Measurements from ENCODE around the gene ZNF485.
"Not testable (repeated sequence)": the region's sequence is repeated elsewhere in the genome, so short reads cannot be mapped to it uniquely, and the experiment has no call there.

The ZNF485 gene

DNA sequence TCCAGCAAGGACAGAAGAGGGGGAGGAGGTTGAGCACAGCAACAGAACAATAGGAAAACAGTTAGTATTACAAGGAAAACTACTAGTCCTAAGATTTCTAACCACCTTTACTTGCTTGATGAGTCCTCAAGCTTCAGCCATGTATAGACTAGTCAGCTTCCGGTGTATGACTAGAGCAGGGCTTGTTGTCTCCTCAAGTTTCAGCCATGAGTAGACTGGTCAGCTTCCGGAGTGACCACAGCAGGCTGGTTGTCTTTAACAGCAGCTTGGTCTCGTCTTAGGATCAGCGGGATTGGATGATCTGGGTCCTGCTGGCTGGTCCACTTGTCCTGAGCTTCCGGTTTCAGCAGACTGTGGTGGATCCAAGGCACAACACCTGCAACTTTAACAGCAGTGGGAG lies 21.2 kb upstream of the ZNF485 start:
- no peaks in the 10 kb centered on the region for H3K9me3 ChIP-seq
- no peaks in the 10 kb centered on the region for H3K4me1 ChIP-seq (ENCODE audit: control insufficient read depth in 1 of 2, insufficient read depth in 1 of 2, low read depth in 1 of 2, low read length in 1 of 2)
- H3K36me3 ChIP-seq: no peaks in the 10 kb centered on the region
- H3K27me3 ChIP-seq: no peaks in the 10 kb centered on the region
- TF ChIP-seq, protein P1, sequence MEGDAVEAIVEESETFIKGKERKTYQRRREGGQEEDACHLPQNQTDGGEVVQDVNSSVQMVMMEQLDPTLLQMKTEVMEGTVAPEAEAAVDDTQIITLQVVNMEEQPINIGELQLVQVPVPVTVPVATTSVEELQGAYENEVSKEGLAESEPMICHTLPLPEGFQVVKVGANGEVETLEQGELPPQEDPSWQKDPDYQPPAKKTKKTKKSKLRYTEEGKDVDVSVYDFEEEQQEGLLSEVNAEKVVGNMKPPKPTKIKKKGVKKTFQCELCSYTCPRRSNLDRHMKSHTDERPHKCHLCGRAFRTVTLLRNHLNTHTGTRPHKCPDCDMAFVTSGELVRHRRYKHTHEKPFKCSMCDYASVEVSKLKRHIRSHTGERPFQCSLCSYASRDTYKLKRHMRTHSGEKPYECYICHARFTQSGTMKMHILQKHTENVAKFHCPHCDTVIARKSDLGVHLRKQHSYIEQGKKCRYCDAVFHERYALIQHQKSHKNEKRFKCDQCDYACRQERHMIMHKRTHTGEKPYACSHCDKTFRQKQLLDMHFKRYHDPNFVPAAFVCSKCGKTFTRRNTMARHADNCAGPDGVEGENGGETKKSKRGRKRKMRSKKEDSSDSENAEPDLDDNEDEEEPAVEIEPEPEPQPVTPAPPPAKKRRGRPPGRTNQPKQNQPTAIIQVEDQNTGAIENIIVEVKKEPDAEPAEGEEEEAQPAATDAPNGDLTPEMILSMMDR (IDR thresholded peaks at IDR 0.05): no peak
- no peak overlapping the region for H3K27ac ChIP-seq
- H3K4me3 ChIP-seq (ENCODE audit: low read depth in 1 of 2, low read length in 1 of 2): no peak overlapping the region

DNA sequence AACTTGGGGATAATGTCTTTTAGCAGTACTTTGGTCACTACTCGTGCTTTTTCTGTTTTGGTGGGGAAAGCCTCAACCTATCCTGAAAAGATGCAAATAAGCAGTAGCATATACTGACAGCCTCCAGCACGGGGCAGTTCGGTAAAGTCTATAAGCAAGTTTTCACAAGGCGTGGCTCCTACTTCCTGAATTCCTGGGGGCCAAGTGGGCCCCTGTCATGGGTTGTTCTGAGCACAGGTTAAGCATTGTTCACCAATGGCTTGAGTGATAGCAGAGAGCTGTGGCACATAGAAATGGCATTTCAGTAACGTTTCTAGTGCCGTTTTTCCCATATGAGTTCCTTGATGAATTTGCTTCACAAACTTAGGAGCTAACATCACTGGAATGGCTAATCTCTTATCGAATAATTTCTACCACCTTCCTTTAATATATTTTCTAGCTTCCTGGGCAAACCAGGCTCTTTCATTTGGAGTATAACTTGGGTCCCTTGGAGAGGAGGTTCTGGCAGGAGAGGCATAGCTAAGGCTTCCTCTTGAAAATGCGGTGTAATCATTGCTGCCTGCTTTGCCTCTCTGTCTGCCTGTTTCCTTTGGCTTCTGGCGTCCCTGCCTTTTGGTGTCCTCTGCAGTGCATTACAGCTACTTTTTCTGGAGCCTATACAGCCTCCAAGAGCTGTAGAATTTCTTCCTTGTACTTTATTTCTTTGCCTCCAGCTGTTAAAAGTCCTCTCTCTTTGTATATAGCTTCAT lies 20.1 kb upstream of the ZNF485 start:
- H3K4me3 ChIP-seq (ENCODE audit: low read depth in 1 of 2, low read length in 1 of 2): no peak overlapping the region
- H3K27me3 ChIP-seq: no peaks in the 10 kb centered on the region
- no peak overlapping the region for H3K27ac ChIP-seq
- H3K4me1 ChIP-seq (ENCODE audit: control insufficient read depth in 1 of 2, insufficient read depth in 1 of 2, low read depth in 1 of 2, low read length in 1 of 2): no peaks in the 10 kb centered on the region
- no peaks in the 10 kb centered on the region for H3K36me3 ChIP-seq
- no peaks in the 10 kb centered on the region for H3K9me3 ChIP-seq
- TF ChIP-seq, protein P1 (IDR thresholded peaks at IDR 0.05): no peak

DNA sequence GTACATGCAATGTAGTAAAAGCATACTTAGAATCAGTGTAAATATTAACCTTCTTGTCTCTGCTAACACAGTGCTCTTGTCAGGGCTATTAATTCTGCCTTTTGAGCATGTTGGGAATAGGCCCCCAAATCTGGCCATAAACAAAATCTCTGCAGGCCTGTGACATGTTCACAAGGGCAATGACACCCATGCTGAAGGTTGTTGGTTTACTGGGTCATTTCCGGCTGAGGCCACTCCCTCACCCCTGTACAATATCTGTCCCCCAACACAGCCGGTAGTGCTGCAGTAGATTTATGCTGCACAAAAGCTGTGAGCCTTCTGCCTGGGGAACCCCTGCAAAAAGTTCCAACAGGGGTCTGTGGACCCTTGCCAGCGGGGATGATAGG lies 19.5 kb upstream of the ZNF485 start:
- not testable (repeated sequence) for H3K27me3 ChIP-seq; H3K4me3 ChIP-seq (ENCODE audit: low read depth in 1 of 2, low read length in 1 of 2); H3K4me1 ChIP-seq (ENCODE audit: control insufficient read depth in 1 of 2, insufficient read depth in 1 of 2, low read depth in 1 of 2, low read length in 1 of 2); H3K27ac ChIP-seq; H3K9me3 ChIP-seq; H3K36me3 ChIP-seq

DNA sequence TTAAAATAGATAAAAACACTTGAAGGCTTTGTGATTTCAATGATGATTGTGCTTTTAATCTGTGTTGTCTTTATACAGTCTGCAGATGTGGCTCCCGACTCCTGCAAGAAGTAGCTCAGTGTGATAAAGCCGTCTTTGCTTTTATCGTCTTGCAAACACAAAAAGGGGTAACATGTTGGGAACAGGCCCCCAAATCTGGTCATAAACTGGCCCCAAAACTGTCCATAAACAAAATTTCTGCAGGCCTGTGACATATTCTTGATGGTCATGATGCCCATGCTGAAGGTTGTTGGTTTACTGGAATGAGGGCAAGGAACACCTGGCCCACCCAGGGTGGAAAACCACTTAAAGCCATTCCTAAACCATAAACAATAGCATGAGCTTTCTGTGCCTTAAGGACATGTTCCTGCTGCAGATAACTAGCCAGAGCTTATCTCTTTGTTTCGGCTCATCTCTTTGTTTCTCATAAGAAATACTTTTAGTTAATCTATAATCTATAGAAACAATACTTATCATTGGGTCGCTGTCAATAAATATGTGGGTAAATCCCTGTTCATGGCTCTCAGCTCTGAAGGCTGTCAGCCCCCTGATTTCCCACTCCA lies 14.8 kb upstream of the ZNF485 start:
- no peak overlapping the region for H3K4me3 ChIP-seq (ENCODE audit: low read depth in 1 of 2, low read length in 1 of 2)
- H3K4me1 ChIP-seq (ENCODE audit: control insufficient read depth in 1 of 2, insufficient read depth in 1 of 2, low read depth in 1 of 2, low read length in 1 of 2): peaks cover 0 to 5% of the 10 kb centered on the region in 2 experiments
- H3K36me3 ChIP-seq: no peaks in the 10 kb centered on the region
- H3K9me3 ChIP-seq: no peaks in the 10 kb centered on the region
- TF ChIP-seq, protein P1 (IDR thresholded peaks at IDR 0.05): no peak
- no peaks in the 10 kb centered on the region for H3K27me3 ChIP-seq
- no peak overlapping the region for H3K27ac ChIP-seq

DNA sequence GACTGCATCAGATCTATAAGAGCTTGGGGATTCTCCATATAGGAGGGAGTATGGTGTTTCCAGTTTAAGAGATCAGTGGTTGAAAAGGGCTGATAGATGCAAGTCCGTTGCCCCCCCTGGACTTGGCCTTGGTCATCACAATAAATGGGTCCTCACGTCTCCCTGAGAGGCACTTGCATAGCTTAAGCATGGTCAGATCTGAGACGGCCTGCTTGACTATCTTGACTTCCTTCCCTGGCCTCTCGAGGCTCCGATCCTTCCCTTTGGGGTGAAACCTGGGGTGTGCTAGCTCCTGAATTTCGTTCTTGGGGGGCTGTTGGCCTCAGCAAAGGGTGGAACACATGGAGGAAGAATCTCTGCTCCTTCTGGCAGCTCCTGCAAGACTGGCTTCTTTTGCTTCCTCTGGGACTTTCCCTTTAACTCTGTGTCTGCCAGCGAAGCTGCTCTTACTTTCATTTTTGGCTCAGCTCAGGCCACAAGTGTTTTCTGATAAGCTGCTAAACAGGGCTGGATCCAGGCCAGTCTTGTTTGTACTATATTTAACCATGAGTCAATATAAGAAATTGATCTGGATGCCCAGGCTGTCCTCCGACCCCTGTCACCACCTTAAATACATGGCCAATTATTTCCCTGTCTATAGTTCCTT lies 11.2 kb upstream of the ZNF485 start:
- Histone ChIP-seq H3K27ac (no peak overlapping the region), H3K27me3 (no peaks in the 10 kb centered on the region), H3K4me3 (ENCODE audit: low read depth in 1 of 2, low read length in 1 of 2) (peak overlapping the region in 1 of 2 experiments; percentile 23), H3K4me1 (ENCODE audit: control insufficient read depth in 1 of 2, insufficient read depth in 1 of 2, low read depth in 1 of 2, low read length in 1 of 2) (peaks cover 0 to 5% of the 10 kb centered on the region in 2 experiments), H3K36me3 (no peaks in the 10 kb centered on the region), H3K9me3 (no peaks in the 10 kb centered on the region)
- TF ChIP-seq, protein P1 (IDR thresholded peaks at IDR 0.05): no peak

DNA sequence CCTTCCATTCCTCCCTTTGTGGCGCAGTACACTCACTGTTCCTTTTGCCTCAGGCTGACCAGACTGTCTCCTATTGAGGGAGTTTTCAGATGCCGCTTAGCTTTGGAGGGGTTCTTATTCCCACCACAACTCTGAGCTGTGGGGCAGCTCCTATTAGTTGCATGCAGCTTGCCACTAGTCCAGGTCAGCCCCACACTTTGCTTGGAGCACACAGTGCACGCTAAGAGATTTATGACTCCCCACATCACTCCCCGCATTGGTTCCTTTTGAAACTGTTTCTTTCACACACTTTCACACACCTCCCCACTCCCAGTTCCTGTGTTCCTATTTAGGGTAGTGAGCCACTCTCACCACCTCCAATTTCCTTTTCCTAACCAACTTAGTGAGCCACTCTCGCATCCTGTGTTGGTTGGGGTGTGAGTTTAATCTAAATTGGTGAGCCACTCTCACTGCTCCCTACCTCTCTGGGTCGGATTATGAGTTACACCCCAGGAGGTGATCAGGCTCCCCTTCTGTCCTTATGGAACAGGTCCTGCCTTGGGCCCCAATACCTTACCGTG lies 10.4 kb upstream of the ZNF485 start:
- H3K4me3 ChIP-seq (ENCODE audit: low read depth in 1 of 2, low read length in 1 of 2): no peak overlapping the region
- H3K9me3 ChIP-seq: no peaks in the 10 kb centered on the region
- no peak overlapping the region for H3K27ac ChIP-seq
- no peaks in the 10 kb centered on the region for H3K36me3 ChIP-seq
- H3K4me1 ChIP-seq (ENCODE audit: control insufficient read depth in 1 of 2, insufficient read depth in 1 of 2, low read depth in 1 of 2, low read length in 1 of 2): peaks cover 0 to 5% of the 10 kb centered on the region in 2 experiments
- no peaks in the 10 kb centered on the region for H3K27me3 ChIP-seq
- TF ChIP-seq, protein P1 (IDR thresholded peaks at IDR 0.05): no peak
